Smooth muscle cell (in vitro differentiated cells): ENCODE data around the gene SEMA6B. TPM values are rescaled to one million over a fixed set of nuclear protein-coding genes. Genes with fewer than 3 reads are reported as not detected.

ENCODE experiments used
- DNase-seq: peaks from one replicate; lab custom pipeline; 2025; ENCODE audit not compliant: unreplicated experiment; lab: John Stamatoyannopoulos, UW
- H2AFZ ChIP-seq: fragments of 200-600 bp; sonication (generic); 2 replicates; pipeline ENCODE4 v1.6.0; 2016; ENCODE audit warnings: antibody characterized with exemption, low read depth, mild to moderate bottlenecking
- H3F3A ChIP-seq: fragments of 200-600 bp; sonication (generic); 2 replicates; pipeline ENCODE4 v1.6.0; 2017; ENCODE audit warnings: antibody characterized with exemption, low read depth
- H3K27ac ChIP-seq: fragments of 200-600 bp; sonication (generic); 2 replicates; pipeline ENCODE4 v1.5.1; 2016; ENCODE audit warnings: low read depth, mild to moderate bottlenecking
- H3K27me3 ChIP-seq: fragments of 200-600 bp; sonication (generic); 2 replicates; pipeline ENCODE4 v1.6.1; 2016; ENCODE audit warnings: low read depth, mild to moderate bottlenecking
- H3K36me3 ChIP-seq: fragments of 200-600 bp; sonication (generic); 2 replicates; pipeline ENCODE4 v1.5.1; 2016; ENCODE audit warnings: low read depth
- H3K4me1 ChIP-seq: fragments of 200-600 bp; sonication (generic); 2 replicates; pipeline ENCODE4 v1.5.1; 2016; ENCODE audit warnings: low read depth
- H3K4me2 ChIP-seq: fragments of 200-600 bp; sonication (generic); 2 replicates; pipeline ENCODE4 v1.6.0; 2016; ENCODE audit warnings: mild to moderate bottlenecking
- H3K4me3 ChIP-seq: fragments of 200-600 bp; sonication (generic); 2 replicates; pipeline ENCODE4 v1.5.1; 2016; ENCODE audit warnings: mild to moderate bottlenecking
- H3K79me2 ChIP-seq: fragments of 200-600 bp; sonication (generic); 2 replicates; pipeline ENCODE4 v1.6.0; 2016; ENCODE audit warnings: low read depth, mild to moderate bottlenecking
- H3K9ac ChIP-seq: fragments of 200-600 bp; sonication (generic); 2 replicates; pipeline ENCODE4 v1.6.0; 2016; ENCODE audit warnings: low read depth
- H3K9me3 ChIP-seq: fragments of 200-600 bp; sonication (generic); replicated peaks from 2 replicates; pipeline ENCODE4 v1.5.1; 2016; ENCODE audit warnings: low read depth
- H4K20me1 ChIP-seq: fragments of 200-600 bp; sonication (generic); 2 replicates; pipeline ENCODE4 v1.6.0; 2016; ENCODE audit warnings: low read depth
- CTCF ChIP-seq: fragments of 200-600 bp; sonication (generic); IDR thresholded peaks from 2 replicates; pipeline ENCODE4 v1.5.1; 2017; ENCODE audit warnings: borderline replicate concordance, mild to moderate bottlenecking, antibody characterized with exemption; ENCODE audit not compliant: insufficient read depth, poor library complexity, severe bottlenecking
- WGBS: methylation state at CpG from one replicate; pipeline ENCODE4 v1.1.7; 2016; ENCODE audit warnings: low lambda C conversion rate; 5-methylcytosine and 5-hydroxymethylcytosine counted together
- polyA plus RNA-seq: library from polyadenylated mRNA; unstranded; fragments of >200 nt; fragmentation: Nextera tagmentation; extraction: Ambion mirVana; gene quantifications from 2 replicates; pipeline ENCODE4 v1.2.1, GENCODE V29; 2016
- total RNA-seq: library from RNA; depleted of rRNA; stranded (reverse); fragments of >200 nt; gene quantifications from 2 replicates; pipeline ENCODE4 v1.2.3, GENCODE V29; 2014

The SEMA6B gene
- total and polyA plus RNA-seq, 2 experiments from 2014 or later = 0.63 to 1.9 TPM

DNA sequence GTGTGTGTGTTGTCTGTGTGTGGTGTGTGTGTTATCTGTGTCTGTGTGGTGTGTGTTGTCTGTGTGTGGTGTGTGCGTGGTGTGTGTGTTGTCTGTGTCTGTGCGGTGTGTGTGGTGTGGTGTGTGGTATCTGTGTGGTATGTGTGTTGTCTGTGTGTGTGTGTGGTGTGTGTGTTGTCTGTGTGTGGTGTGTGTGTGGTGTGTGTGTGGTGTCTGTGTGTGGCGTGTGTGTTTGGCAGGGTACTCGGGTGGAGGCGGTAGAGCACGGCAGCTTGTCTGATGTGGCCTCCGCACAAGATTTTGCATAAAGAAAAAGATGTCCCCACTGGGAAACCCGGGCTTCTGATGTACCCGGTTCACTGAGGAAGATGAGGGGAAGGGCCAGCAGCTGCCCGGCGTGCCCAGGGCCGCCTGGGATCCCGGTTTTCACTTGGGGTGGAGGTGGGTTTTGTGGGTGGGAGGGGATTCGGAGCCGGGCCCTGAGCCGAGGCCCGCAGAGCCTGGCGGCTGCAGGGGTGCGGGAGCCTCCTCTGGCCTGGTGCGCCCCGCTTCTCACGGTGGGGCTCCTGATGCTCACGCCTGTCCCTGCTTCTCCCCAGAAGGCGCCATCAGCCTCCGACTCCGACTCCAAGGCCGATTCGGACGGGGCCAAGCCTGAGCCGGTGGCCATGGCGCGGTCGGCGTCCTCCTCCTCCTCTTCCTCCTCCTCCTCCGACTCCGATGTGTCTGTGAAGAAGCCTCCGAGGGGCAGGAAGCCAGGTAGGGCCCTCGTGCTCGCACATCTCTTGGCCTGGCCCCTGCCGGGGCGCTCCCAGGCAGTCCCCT lies 66.2 kb downstream of the SEMA6B start:
- Histone ChIP-seq H3K9me3 (no peaks in the 10 kb centered on the region), H2AFZ (no peak overlapping the region), H3K4me1 (no peaks in the 10 kb centered on the region), H4K20me1 (no peaks in the 10 kb centered on the region), H3K36me3 (no peaks in the 10 kb centered on the region), H3K4me2 (no peak overlapping the region), H3K9ac (no peak overlapping the region), H3K27ac (no peak overlapping the region), H3F3A (no peaks in the 10 kb centered on the region), H3K4me3 (no peak overlapping the region), H3K79me2 (peaks cover 3% of the 10 kb centered on the region), H3K27me3 (no peaks in the 10 kb centered on the region)
- TF ChIP-seq CTCF = no peak
- over 99% methylated on average over 21 of the region's 41 CpGs for WGBS
- no peak for DNase-seq

Other genes with a start within 250 kb of the SEMA6B start
- 10.7 and 13.0 TPM in 2 replicates for gene STAP2, start 220.9 kb downstream of the SEMA6B start, total RNA-seq
- 8.3 and 26.5 TPM in 2 replicates for gene STAP2, start 220.9 kb downstream of the SEMA6B start, polyA plus RNA-seq
- 2.4 and 3.9 TPM in 2 replicates for gene MPND, start 216.1 kb downstream of the SEMA6B start, total RNA-seq
- gene MPND, start 216.1 kb downstream of the SEMA6B start, polyA plus RNA-seq = 10.9 and 14.6 TPM in 2 replicates
- 50.1 and 52.9 TPM in 2 replicates for gene SH3GL1, start 159.1 kb downstream of the SEMA6B start, total RNA-seq
- gene SH3GL1, start 159.1 kb downstream of the SEMA6B start, polyA plus RNA-seq = 120 and 132 TPM in 2 replicates
- 3.8 and 14.7 TPM in 2 replicates for gene CHAF1A, start 157.0 kb downstream of the SEMA6B start, total RNA-seq
- gene CHAF1A, start 157.0 kb downstream of the SEMA6B start, polyA plus RNA-seq = 11.4 and 14.8 TPM in 2 replicates
- gene UBXN6, start 101.9 kb downstream of the SEMA6B start, total RNA-seq = 49.4 and 50.7 TPM in 2 replicates
- 44.8 and 51.3 TPM in 2 replicates for gene UBXN6, start 101.9 kb downstream of the SEMA6B start, polyA plus RNA-seq
- 27.9 and 37.0 TPM in 2 replicates for gene HDGFL2, start 87.4 kb downstream of the SEMA6B start, total RNA-seq
- gene HDGFL2, start 87.4 kb downstream of the SEMA6B start, polyA plus RNA-seq = 89.1 and 94.1 TPM in 2 replicates
- 0.09 TPM in 1 of 2 replicates, not detected in the other for gene PLIN4, start 41.2 kb downstream of the SEMA6B start, total RNA-seq
- 0.23 and 0.93 TPM in 2 replicates for gene PLIN4, start 41.2 kb downstream of the SEMA6B start, polyA plus RNA-seq
- gene PLIN5, start 24.5 kb downstream of the SEMA6B start, total RNA-seq = not detected in 2 replicates
- 0.27 TPM in 1 of 2 replicates, not detected in the other for gene PLIN5, start 24.5 kb downstream of the SEMA6B start, polyA plus RNA-seq
- gene LRG1, start 19.6 kb downstream of the SEMA6B start, total RNA-seq = not detected in 2 replicates
- not detected in 2 replicates for gene LRG1, start 19.6 kb downstream of the SEMA6B start, polyA plus RNA-seq
- gene TNFAIP8L1, start 79.8 kb upstream of the SEMA6B start, total RNA-seq = 2.2 and 3.7 TPM in 2 replicates
- gene TNFAIP8L1, start 79.8 kb upstream of the SEMA6B start, polyA plus RNA-seq = 5.2 and 6.6 TPM in 2 replicates
- 145 and 188 TPM in 2 replicates for gene MYDGF, start 110.7 kb upstream of the SEMA6B start, total RNA-seq
- 651 and 680 TPM in 2 replicates for gene MYDGF, start 110.7 kb upstream of the SEMA6B start, polyA plus RNA-seq
- gene DPP9, start 164.2 kb upstream of the SEMA6B start, total RNA-seq = 13.0 and 44.3 TPM in 2 replicates
- 26.3 and 36.6 TPM in 2 replicates for gene DPP9, start 164.2 kb upstream of the SEMA6B start, polyA plus RNA-seq
- gene FEM1A, start 232.1 kb upstream of the SEMA6B start, total RNA-seq = 6.8 and 7.1 TPM in 2 replicates
- gene FEM1A, start 232.1 kb upstream of the SEMA6B start, polyA plus RNA-seq = 1.5 and 1.6 TPM in 2 replicates